CD4-positive, alpha-beta T cell treated with Interleukin-15 for 1 hour (primary cell): ENCODE data around the gene RD3L.
"Not testable (repeated sequence)": the region's sequence is repeated elsewhere in the genome, so short reads cannot be mapped to it uniquely, and the experiment has no call there.

ENCODE experiments used
- DNase-seq: peaks from one replicate; pipeline ENCODE4 v3.0.0-alpha.2; 2020

Gene RD3L

GRCh38 chr14:103941973-103942736, at the start of gene RD3L:
Gene RD3L (minus strand): TSS chr14:103942529. CDS start chr14:103941695, 834 bp downstream.
- DNase-seq = no peak

- DNase-seq = no peak
Measured at GRCh38 chr14:103989964-103990363, 47.6 kb upstream of the RD3L start.

- DNase-seq = no peak
Measured at GRCh38 chr14:103989034-103989433, 46.7 kb upstream of the RD3L start.

- no peak for DNase-seq
Measured at GRCh38 chr14:103984196-103984595, 41.9 kb upstream of the RD3L start.

- not testable (repeated sequence) for DNase-seq
Measured at GRCh38 chr14:103980623-103981238, 38.4 kb upstream of the RD3L start.

GRCh38 chr14:103974575-103974974, 32.2 kb upstream of the RD3L start:
- no peak for DNase-seq

GRCh38 chr14:103973354-103973753, 31.0 kb upstream of the RD3L start:
- DNase-seq = no peak

- DNase-seq = no peak
Measured at GRCh38 chr14:103969961-103970360, 27.6 kb upstream of the RD3L start.

GRCh38 chr14:103966631-103967030, 24.3 kb upstream of the RD3L start:
- DNase-seq = no peak

GRCh38 chr14:103961928-103962578, 19.7 kb upstream of the RD3L start:
- DNase-seq = no peak

GRCh38 chr14:103960457-103961055, 18.2 kb upstream of the RD3L start:
- no peak for DNase-seq

- no peak for DNase-seq
Measured at GRCh38 chr14:103949131-103949790, 6.9 kb upstream of the RD3L start.

- DNase-seq = no peak
Measured at GRCh38 chr14:103948442-103948841, 6.1 kb upstream of the RD3L start.

- DNase-seq = no peak
Measured at GRCh38 chr14:103946975-103947374, 4.6 kb upstream of the RD3L start.

- no peak for DNase-seq
Measured at GRCh38 chr14:103943673-103944072, 1.3 kb upstream of the RD3L start.

GRCh38 chr14:103941462-103941861, 867 bp downstream of the RD3L start:
- DNase-seq = no peak

GRCh38 chr14:103935102-103935501, 7.2 kb downstream of the RD3L start:
- no peak for DNase-seq

GRCh38 chr14:103932791-103933490, 9.4 kb downstream of the RD3L start:
- no peak for DNase-seq

- DNase-seq = no peak
Measured at GRCh38 chr14:103931422-103931821, 10.9 kb downstream of the RD3L start.

GRCh38 chr14:103930051-103930604, 12.2 kb downstream of the RD3L start:
- no peak for DNase-seq

- peak; percentile 36 for DNase-seq
Measured at GRCh38 chr14:103928011-103928890, 14.1 kb downstream of the RD3L start, which contains the start of gene TDRD9. Gene TDRD9 (plus strand): TSS chr14:103928456. CDS start chr14:103928510, 54 bp downstream.
